Activated CD4-positive, alpha-beta T cell treated with anti-CD3 and anti-CD28 coated beads, Interleukin-2, amount 50 U/mL, for 16 hours (primary cell): Measurements from ENCODE around the gene MBTPS1.

Source experiments
- DNase-seq: peaks from one replicate; pipeline ENCODE4 v3.0.0-alpha.2; 2020

MBTPS1 gene

GRCh38 chr16:84048871-84049270 lies 67.9 kb downstream of the MBTPS1 start:
- no peak for DNase-seq

DNA sequence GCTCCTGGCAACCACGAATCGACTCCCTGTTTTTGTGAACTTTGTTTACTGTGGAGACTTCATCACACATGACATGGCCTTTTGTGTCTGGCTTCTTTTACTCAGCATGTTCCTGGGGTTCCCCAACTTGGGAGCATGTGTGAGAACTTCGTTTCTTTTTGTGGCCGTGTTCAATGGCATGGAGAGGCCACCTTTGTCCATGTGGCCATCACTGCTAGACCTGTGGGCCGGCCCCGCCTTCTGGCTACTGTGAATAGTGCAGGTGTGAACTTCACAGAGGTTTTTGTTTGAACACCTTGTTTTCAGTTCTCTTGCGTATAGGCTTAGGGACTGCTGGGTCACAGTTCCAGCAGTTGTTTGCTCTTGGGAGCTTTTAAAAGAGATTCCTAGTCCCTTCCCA lies 68.5 kb downstream of the MBTPS1 start:
- no peak for DNase-seq

GRCh38 chr16:84047626-84048025 lies 69.1 kb downstream of the MBTPS1 start:
- no peak for DNase-seq

- DNase-seq, result no peak
Observed at GRCh38 chr16:84047206-84047605, 69.5 kb downstream of the MBTPS1 start.

DNA sequence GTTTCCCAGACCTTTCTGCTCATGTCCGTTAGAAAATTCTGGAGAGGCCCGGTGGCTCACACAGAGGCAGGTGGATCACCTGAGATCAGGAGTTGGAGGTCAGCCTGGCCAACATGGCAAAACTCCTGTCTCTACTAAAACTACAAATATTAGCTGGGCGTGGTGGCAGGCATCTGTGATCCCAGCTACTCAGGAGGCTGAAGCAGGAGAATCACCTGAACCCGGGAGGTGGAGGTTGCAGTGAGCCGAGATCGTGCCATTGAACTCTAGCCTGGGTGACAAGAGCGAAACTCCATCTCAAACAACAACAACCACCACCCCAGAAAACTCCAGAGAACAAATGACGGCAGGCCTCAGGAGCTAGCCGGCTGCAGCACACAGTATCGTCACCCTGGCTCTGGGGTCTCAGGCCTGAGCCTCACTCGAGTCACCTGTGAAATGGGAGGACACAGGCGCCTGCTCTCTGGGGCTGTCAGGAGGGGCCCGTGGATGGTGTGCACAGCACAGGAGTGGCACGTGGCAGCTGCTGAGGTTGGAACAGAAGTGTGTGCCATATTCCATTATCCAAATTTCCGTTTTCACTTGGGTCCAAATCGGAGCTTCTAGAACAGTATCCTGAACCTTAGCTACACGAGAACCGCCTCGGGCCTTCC lies 70.8 kb downstream of the MBTPS1 start:
- no peak for DNase-seq

DNA sequence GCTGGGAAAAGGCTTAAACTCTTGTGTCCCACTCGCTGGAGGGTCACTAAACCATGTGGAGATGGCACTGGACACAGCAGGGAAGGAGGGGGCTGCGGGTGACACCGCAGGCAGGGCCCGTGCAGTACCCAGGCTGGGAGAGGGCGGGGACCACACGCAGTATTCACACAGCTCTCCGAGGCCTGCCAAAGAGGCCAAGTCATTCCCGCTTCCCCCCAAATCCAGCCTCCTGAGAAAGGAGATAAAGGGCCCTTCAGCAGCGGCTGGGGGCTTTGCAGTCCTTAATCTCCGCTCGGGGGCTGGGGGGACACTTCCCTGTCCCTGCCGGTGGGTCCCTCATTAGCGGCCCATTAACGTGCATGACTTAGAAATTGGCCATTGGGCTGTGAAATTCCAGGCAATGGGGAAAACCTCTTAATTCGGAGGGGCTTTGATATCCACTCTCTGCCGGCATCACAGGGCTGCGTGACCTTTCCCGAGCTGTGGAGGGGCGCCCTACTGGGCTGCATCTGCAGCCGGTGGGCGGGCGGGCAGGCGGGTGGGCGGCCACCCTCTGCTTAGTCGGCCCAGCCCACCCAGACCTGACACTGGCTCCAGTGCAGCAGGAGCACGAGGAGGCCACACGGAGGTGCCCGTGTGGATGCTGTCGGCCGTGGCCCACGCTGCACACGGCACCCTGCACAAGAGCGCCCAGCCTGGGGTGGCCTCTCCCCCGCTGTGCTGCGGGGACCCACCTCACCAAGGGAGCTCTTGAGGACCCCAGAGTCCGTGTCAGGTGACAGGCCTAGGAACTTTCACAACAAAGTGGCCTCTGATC lies 71.5 kb downstream of the MBTPS1 start:
- DNase-seq, result no peak

DNA sequence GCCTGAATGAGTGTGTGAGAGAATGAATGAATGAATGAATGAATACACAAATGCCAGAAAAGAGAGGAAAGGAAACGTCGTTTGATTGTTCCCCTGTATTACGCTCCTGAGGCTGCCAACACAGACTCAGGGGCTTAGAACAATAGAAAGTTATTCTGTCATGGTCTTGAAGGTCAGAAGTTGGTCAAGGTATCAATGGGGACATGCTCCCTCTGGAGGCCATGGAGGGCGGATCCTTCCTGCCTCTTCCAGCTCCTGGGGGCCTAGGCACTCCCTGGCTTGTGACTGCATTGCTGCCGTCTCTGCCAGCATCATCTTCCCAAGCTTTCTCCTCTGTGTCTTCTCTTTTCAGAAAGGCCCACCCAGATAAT lies 72.6 kb downstream of the MBTPS1 start:
- DNase-seq, result no peak

DNA sequence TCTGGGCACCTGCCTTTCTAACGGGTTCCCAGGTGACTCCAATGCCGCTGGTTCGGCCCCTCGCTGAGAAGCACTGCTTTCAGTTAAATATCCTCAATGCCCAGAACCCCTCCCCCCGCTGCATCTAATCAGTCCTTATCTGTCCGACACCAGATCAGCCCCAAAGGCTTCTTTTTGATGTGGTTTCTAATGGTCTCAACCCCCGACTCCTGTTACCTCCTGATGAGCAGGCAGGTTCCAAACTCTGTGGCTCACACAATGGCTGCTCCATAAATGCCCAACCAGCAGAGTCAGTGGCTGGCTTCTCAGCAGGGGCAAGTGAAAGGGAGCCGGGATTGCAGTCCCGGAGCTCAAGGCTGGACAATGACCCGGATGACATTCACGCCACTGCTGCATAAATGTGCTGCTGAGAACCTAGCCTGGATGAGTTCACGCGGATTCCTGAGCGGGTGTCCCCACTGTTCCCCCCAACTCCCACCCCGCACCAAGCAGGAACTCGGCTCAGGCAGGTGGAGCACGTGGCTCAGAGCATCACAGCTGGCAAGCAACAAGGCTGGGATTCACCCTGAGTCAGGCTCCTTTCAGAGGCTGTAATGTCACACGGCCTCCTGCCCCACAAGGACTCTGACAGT lies 73.1 kb downstream of the MBTPS1 start:
- no peak for DNase-seq

GRCh38 chr16:84042879-84043485 lies 73.8 kb downstream of the MBTPS1 start:
- DNase-seq, result no peak

DNA sequence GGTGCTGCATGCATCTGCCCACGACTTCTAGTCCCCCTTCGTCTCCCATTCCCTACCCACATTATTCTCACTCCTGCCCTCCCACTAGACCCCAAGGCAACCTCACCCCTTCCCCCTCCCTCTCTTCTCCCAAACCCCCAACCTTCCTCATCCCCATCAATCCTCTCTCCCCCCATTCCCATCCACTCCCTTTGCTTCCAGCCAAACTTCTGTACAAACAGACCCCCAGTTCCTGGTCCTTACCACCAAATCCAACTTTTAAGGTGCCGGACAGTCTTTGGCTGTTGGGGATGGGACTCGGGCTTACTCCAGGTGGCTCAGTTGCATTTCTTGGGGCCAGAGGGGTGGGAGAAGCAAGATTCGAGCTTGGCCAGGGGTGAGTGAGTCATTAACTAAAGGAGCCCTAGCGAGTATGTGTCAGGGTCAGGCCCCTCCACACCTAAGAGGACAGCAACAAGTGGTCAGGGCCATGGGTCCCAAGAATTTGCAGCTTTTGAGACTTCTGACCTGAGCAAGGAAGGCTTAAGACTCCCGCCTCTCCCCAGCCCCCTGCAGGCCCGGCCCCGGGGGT lies 74.3 kb downstream of the MBTPS1 start, which contains the start of gene SLC38A8:
Gene SLC38A8 (minus strand): TSS at position 488 of the 571 bp plus-strand sequence. CDS start 638 bp downstream, outside the sequence.
- no peak for DNase-seq

DNA sequence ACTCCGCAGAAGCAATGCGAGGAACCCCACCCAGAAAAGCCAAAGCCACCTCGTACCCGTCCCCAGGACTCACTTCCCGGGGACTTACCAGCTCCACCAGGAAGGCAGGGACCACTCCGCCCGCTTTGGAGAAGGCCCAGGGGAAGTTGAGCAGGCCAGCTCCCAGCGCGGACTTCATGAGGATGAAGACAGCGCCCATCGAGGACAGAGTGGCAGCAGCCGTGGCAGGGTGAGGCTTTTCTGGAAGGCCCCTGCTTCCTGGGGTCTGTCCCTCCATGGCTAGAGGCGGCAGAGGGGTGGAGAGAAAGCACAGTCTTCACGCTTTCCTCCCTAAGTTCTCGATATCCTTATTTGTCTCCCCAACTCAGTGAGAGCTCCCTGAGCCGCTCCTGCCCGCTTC lies 74.9 kb downstream of the MBTPS1 start:
- no peak for DNase-seq

- no peak for DNase-seq
Observed at GRCh38 chr16:84040823-84041820, 75.6 kb downstream of the MBTPS1 start.

- DNase-seq, result no peak
Observed at GRCh38 chr16:84040226-84040822, 76.4 kb downstream of the MBTPS1 start.

- DNase-seq, result no peak
Observed at GRCh38 chr16:84039696-84040095, 77.0 kb downstream of the MBTPS1 start.

GRCh38 chr16:84038469-84038868 lies 78.3 kb downstream of the MBTPS1 start:
- no peak for DNase-seq

GRCh38 chr16:84036982-84037425 lies 79.7 kb downstream of the MBTPS1 start:
- DNase-seq, result no peak

GRCh38 chr16:84036131-84036530 lies 80.6 kb downstream of the MBTPS1 start:
- DNase-seq, result no peak

DNA sequence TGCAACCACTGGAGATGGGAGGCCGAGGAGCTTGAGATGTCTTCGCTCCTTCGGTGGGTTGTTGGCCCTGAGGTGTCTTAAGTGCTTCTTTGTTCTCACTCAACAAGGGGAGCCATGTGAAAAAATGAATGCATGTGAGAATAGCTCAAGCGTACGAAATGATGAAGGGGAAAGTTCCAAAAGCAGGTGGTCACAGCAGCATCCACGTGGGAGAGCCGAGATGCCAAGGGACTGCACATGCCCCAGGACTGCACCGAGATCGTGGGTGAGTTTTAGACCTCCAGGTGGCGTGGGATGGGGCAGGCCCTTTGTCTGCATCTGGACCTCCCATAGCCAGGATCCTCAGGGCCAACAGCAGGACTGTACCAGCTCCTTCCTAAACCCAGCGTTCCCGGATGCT lies 82.2 kb downstream of the MBTPS1 start:
- DNase-seq, result no peak

DNA sequence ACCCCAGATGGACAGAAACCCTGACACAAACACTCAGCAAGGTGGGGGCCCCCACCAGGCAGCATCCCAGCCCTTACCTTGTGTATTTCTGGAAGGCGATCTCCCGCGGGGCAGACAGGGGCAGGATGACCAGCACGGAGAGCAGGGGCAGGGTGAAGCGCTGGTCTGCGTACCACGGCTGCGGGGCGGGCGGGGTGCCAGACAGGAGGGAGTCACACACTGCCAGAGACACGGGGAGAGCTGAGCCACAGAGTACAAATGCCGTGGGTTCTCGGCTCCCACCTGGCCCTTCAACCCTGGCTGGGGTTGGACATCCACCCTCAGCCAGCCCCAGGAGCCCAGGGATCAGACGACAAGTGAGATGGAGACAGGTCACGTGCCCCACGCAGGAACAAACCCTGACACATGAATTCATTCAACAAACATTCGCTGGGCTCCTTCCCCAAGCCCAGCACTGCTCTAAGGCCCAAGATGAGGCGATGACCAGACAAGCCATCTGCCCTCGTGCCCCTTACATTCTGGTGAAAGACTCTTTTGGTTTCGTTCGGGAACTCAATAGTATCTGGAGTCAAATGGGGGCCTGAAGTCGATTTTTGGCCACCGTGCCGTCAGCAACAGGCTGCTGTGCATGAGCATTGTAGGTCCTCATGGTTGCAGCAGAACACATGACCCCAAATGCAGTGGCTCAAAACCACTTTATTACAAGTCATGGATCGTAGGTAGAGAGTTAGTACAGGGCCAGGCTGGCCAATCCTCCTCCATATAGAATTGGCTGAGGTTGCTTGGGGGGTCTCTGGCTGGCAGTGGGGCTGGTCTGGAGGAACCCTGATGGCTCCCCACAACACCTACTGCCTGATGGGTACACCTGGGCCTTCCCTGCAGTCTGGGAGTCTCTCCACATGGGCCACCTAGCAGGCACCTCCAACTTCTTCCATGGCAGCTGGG lies 83.2 kb downstream of the MBTPS1 start:
- DNase-seq, result no peak
